ENCODE measurements around the gene FAM76B. TPM values are rescaled to one million over a fixed set of nuclear protein-coding genes. Genes with fewer than 3 reads are reported as not detected.

FAM76B gene
- total and polyA plus RNA-seq, 9 donors, result 16.7 to 31.7 (median 21.8) TPM

DNA sequence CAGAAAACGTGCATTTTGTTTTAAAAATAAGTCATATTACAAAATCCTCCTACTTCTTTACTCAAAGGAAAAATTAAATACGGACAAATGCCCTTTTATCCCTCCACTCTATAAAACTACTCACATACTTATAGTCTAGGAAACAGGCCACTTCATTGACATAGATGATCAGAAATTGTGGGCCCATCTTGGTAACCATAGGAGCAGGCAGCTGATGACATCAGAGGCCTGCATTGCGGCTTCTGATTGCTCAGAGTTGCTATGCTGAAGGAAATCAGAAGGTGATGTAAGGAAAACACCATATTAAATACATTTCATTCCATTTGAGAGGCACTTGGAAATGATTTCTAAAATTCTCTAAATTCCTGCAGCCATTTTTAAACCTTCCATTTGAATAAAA is 27.0 kb downstream of the FAM76B start:
- no peaks in the 10 kb centered on the region for H3K9me3 ChIP-seq
- 90 to 94% (median 93%) methylated on average over 3 of the region's 3 CpGs for WGBS, 3 donors
- H3K4me3 ChIP-seq, result no peak overlapping the region
- DNase-seq, result no peak
- TF ChIP-seq, protein P1, sequence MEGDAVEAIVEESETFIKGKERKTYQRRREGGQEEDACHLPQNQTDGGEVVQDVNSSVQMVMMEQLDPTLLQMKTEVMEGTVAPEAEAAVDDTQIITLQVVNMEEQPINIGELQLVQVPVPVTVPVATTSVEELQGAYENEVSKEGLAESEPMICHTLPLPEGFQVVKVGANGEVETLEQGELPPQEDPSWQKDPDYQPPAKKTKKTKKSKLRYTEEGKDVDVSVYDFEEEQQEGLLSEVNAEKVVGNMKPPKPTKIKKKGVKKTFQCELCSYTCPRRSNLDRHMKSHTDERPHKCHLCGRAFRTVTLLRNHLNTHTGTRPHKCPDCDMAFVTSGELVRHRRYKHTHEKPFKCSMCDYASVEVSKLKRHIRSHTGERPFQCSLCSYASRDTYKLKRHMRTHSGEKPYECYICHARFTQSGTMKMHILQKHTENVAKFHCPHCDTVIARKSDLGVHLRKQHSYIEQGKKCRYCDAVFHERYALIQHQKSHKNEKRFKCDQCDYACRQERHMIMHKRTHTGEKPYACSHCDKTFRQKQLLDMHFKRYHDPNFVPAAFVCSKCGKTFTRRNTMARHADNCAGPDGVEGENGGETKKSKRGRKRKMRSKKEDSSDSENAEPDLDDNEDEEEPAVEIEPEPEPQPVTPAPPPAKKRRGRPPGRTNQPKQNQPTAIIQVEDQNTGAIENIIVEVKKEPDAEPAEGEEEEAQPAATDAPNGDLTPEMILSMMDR (IDR thresholded peaks at IDR 0.05), result no peak
- no peak for TF ChIP-seq POLR2A (IDR thresholded peaks at IDR 0.05)
- no peak for TF ChIP-seq EP300 (IDR thresholded peaks at IDR 0.05)
- H3K27ac ChIP-seq, result no peak overlapping the region
- intact Hi-C loops (cut with DNase I), result loop anchor here (5.0 to 10.0 kb wide), 2 partner anchors 610 to 688 kb away; no protein-coding TSS in a partner anchor
- no peaks in the 10 kb centered on the region for H3K36me3 ChIP-seq
- no peaks in the 10 kb centered on the region for H3K4me1 ChIP-seq (ENCODE audit: insufficient read depth)
- no peaks in the 10 kb centered on the region for H3K27me3 ChIP-seq

DNA sequence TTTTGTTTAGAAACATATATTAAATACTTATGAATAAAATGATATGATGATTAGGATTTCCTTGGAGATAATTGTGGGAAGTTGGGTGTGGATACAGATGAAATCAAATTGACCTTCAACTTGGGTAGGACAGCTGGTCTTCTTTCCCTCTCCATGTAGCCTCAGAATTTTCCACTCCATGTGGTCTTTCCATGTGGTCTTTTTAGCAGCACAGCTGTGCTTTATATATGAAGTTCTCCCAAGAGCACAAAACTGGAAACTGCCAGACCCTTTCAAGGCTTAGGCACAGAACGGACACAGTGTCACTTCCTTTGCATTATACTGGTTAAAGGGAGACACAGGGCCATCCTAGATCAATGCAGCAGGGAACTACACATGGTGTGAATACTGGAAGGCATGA is 28.6 kb downstream of the FAM76B start:
- Histone ChIP-seq H3K27ac (no peak overlapping the region), H3K9me3 (no peaks in the 10 kb centered on the region), H3K27me3 (no peaks in the 10 kb centered on the region), H3K4me1 (ENCODE audit: insufficient read depth) (no peaks in the 10 kb centered on the region), H3K36me3 (no peaks in the 10 kb centered on the region), H3K4me3 (no peak overlapping the region)
- 81 to 94% (median 93%) methylated on average over 1 of the region's 1 CpG for WGBS, 3 donors
- intact Hi-C loops (cut with DNase I), result loop anchor here (5.0 to 10.0 kb wide), 2 partner anchors 609 to 686 kb away; no protein-coding TSS in a partner anchor
- no peak for DNase-seq
- TF ChIP-seq, protein P1 (IDR thresholded peaks at IDR 0.05), result no peak
- TF ChIP-seq EP300 (IDR thresholded peaks at IDR 0.05) (no peak), POLR2A (IDR thresholded peaks at IDR 0.05) (no peak)

DNA sequence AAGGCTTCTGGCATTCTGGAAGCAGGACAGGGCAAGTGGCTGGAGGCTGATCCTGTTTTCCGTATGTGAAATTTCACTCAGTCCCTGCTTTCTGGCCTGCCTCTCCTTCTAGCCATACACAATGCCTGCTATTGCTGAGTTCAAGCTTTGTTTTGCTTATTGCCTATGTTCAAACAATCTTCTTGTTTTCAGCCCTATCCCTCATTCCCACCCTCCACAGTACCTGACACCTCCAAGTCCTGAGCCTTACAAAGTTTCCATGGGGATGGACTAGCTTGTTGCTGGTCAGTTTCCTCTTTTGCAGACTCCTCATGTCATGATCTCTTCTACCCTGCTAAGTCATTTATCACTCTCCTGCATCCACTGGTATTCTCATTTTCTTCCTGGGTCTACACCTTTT is 38.1 kb downstream of the FAM76B start:
- Histone ChIP-seq H3K4me3 (no peak overlapping the region), H3K27ac (no peak overlapping the region), H3K4me1 (ENCODE audit: insufficient read depth) (no peaks in the 10 kb centered on the region), H3K27me3 (no peaks in the 10 kb centered on the region), H3K9me3 (no peaks in the 10 kb centered on the region), H3K36me3 (no peaks in the 10 kb centered on the region)
- TF ChIP-seq, protein P1 (IDR thresholded peaks at IDR 0.05), result no peak
- no peak for TF ChIP-seq POLR2A (IDR thresholded peaks at IDR 0.05)
- TF ChIP-seq EP300 (IDR thresholded peaks at IDR 0.05), result no peak
- intact Hi-C loops (cut with DNase I), result no loop called here
- no peak for DNase-seq
- WGBS, 3 donors, result 73 to 86% (median 80%) methylated on average over 1 of the region's 1 CpG

DNA sequence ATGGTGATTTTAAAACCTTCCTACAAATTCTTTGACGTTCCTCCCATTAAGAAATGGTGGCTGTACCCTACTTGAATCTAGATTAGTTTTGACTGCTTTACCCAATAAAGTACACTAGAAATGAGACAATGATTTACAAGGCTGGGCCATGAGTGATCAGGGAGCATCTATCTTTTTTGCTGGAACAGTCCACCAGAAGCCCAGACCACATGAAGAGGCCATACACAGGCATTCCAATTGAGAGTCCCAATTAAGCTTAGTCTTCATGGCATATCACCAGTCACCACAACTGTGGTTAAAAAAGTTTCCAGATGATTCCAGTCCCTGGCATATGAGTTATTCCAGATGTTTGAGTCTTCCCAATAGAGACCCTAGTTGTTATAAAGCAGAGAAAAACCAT is 39.5 kb downstream of the FAM76B start:
- 85 to 94% (median 92%) methylated on average over 1 of the region's 1 CpG for WGBS, 3 donors
- intact Hi-C loops (cut with DNase I), result no loop called here
- TF ChIP-seq POLR2A (IDR thresholded peaks at IDR 0.05) (no peak), EP300 (IDR thresholded peaks at IDR 0.05) (no peak)
- TF ChIP-seq, protein P1 (IDR thresholded peaks at IDR 0.05), result no peak

More for the DNA sequence above, 39.5 kb downstream of the FAM76B start:
- Histone ChIP-seq H3K4me1 (ENCODE audit: insufficient read depth) (no peaks in the 10 kb centered on the region), H3K36me3 (no peaks in the 10 kb centered on the region), H3K4me3 (no peak overlapping the region), H3K27ac (no peak overlapping the region), H3K27me3 (no peaks in the 10 kb centered on the region), H3K9me3 (no peaks in the 10 kb centered on the region)
- DNase-seq, result no peak
